Measurements from ENCODE around the gene SETD1A. TPM values are rescaled to one million over a fixed set of nuclear protein-coding genes. Genes with fewer than 3 reads are reported as not detected.
A peak's percentile ranks its signal among the peaks of the same experiment; 100 is the strongest.

Gene SETD1A
- total RNA-seq, 2 experiments from 2014 or later = 40.1 to 41.2 TPM

- peak; percentile 87 to 99 (median 93) for DNase-seq
- Histone ChIP-seq H3K4me3 (ENCODE audit: low read length) (peak overlapping the region; percentile 93), H3K9me3 (ENCODE audit: control insufficient read depth in 1 of 2, insufficient read depth in 1 of 2, low read length in 2 of 2) (no peaks in the 10 kb centered on the region), H3K4me1 (ENCODE audit: insufficient read depth, low read length) (peaks cover 27% of the 10 kb centered on the region), H3K36me3 (ENCODE audit: insufficient read depth, low read length) (peaks cover 2% of the 10 kb centered on the region), H3K27me3 (ENCODE audit: control insufficient read depth in 1 of 2, insufficient read depth in 2 of 2, low read length in 2 of 2) (no peaks in the 10 kb centered on the region), H3K27ac (ENCODE audit: low read depth in 1 of 2, low read length in 2 of 2) (peak overlapping the region; percentile 85 to 98)
- Mint-ChIP-seq H3K27ac (peak overlapping the region; percentile 92), H3K36me3 (ENCODE audit: low read depth) (peaks cover 7% of the 10 kb centered on the region), H3K27me3 (no peaks in the 10 kb centered on the region), H3K4me3 (peak overlapping the region; percentile 99), H3K4me1 (ENCODE audit: low read depth) (peaks cover 19% of the 10 kb centered on the region), H3K9me3 (no peaks in the 10 kb centered on the region)
- ChIA-PET CTCF (interaction anchor here (0.6 to 1.1 kb wide), 2 partner anchors 78 to 108 kb away, joined by 3 to 19 read pairs; no protein-coding TSS in a partner anchor), POLR2A (interaction anchor here (0.9 to 1.3 kb wide), 3 partner anchors 48 to 151 kb away, joined by 3 to 7 read pairs (median 5); partner anchors contain the start of genes ZNF646 and ZNF668)
- intact Hi-C loops (cut with DNase I, micrococcal nuclease) = loop anchor here (1.0 to 10.0 kb wide), 15 partner anchors 26 to 928 kb away; partner anchors contain the start of genes SETD1A (in 2 of the 2), ARMC5 (in 1 of the 2), CFAP119 (in 1 of the 2) and CTF1 (in 1 of the 2)
- TF ChIP-seq, protein P1, sequence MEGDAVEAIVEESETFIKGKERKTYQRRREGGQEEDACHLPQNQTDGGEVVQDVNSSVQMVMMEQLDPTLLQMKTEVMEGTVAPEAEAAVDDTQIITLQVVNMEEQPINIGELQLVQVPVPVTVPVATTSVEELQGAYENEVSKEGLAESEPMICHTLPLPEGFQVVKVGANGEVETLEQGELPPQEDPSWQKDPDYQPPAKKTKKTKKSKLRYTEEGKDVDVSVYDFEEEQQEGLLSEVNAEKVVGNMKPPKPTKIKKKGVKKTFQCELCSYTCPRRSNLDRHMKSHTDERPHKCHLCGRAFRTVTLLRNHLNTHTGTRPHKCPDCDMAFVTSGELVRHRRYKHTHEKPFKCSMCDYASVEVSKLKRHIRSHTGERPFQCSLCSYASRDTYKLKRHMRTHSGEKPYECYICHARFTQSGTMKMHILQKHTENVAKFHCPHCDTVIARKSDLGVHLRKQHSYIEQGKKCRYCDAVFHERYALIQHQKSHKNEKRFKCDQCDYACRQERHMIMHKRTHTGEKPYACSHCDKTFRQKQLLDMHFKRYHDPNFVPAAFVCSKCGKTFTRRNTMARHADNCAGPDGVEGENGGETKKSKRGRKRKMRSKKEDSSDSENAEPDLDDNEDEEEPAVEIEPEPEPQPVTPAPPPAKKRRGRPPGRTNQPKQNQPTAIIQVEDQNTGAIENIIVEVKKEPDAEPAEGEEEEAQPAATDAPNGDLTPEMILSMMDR (IDR thresholded peaks at IDR 0.05) = no peak
- ATAC-seq (ENCODE audit: poor library complexity) = peak; percentile 66
These were observed 34.5 kb upstream of the SETD1A start for GRCh38 chr16:30922960-30923535.

GRCh38 chr16:30923554-30924075 lies 33.9 kb upstream of the SETD1A start, which contains the start of gene FBXL19:
Gene FBXL19 (plus strand): TSS chr16:30923572. CDS start chr16:30925755, 2,183 bp downstream.
- H3K27ac Mint-ChIP-seq = peak within 1 kb of the TSS; percentile 92
- ChIA-PET CTCF (no interaction called here), POLR2A (interaction anchor here (0.9 to 1.3 kb wide), 2 partner anchors 48 to 150 kb away, joined by 3 to 7 read pairs; partner anchors contain the start of genes ZNF646 and ZNF668)
- H3K36me3 Mint-ChIP-seq (ENCODE audit: low read depth) = peaks cover 7% of the 10 kb centered on the region
- intact Hi-C loops (cut with DNase I, micrococcal nuclease) = loop anchor here (1.0 to 10.0 kb wide), 12 partner anchors 27 to 929 kb away; partner anchors contain the start of genes ARMC5 (in 1 of the 2), CFAP119 (in 1 of the 2), CTF1 (in 1 of the 2) and HIRIP3 (in 1 of the 2)
- DNase-seq = peak in 4 of 14 experiments; percentile 16 to 71 (median 28)
- no peaks in the 10 kb centered on the region for H3K9me3 Mint-ChIP-seq
- TF ChIP-seq, protein P1 (IDR thresholded peaks at IDR 0.05) = no peak
- Histone ChIP-seq H3K27me3 (ENCODE audit: control insufficient read depth in 1 of 2, insufficient read depth in 2 of 2, low read length in 2 of 2) (no peaks in the 10 kb centered on the region), H3K27ac (ENCODE audit: low read depth in 1 of 2, low read length in 2 of 2) (peak within 1 kb of the TSS; percentile 85 to 98), H3K4me3 (ENCODE audit: low read length) (peak within 1 kb of the TSS; percentile 93), H3K36me3 (ENCODE audit: insufficient read depth, low read length) (peaks cover 2% of the 10 kb centered on the region), H3K4me1 (ENCODE audit: insufficient read depth, low read length) (peaks cover 27% of the 10 kb centered on the region), H3K9me3 (ENCODE audit: control insufficient read depth in 1 of 2, insufficient read depth in 1 of 2, low read length in 2 of 2) (no peaks in the 10 kb centered on the region)
- peaks cover 19% of the 10 kb centered on the region for H3K4me1 Mint-ChIP-seq (ENCODE audit: low read depth)
- peak within 1 kb of the TSS; percentile 99 for H3K4me3 Mint-ChIP-seq
- H3K27me3 Mint-ChIP-seq = no peaks in the 10 kb centered on the region
- ATAC-seq (ENCODE audit: poor library complexity) = no peak

DNA sequence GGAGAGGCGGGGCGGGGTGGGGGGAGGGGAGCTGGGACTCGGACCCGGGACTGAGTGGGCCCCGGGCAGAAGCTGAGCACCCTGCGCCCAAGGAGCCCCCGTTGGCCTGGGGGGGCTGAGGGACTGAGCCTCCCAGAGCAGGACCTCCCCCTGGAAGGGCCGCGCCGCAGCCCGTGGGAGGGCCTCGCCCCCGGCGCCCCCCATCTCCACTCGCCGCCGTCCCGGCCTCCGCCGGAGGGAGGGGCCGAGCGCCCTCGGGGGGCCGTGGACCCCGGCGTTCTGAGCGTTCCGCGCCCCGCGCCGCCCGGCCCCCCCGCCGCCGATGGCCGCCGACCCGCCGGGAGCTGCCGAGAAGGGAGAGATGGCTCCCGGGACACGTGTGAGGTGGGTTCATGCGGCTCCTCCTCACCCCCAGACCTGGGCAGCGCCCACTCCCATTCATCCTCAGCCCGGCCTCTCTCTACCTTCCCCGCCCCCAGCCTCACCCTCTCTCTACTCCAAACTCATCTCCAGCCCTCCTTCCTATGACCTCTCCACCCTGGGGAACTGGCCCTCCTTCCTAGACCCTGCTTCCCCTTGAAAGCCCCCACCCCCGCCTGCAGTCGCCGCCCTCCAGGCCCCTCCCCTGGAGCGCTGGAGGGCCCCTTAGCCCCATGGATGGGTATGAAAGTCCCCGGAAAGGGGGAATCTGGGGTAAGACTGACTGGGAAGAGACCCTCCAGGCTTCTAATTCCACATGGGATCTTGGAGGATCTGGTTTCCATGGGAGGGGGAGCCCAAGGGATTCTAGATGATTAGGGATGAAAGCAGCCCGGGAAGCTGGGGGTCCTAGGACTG lies 33.3 kb upstream of the SETD1A start:
- peaks cover 2% of the 10 kb centered on the region for H3K36me3 ChIP-seq (ENCODE audit: insufficient read depth, low read length)
- Mint-ChIP-seq H3K4me3 (peak overlapping the region; percentile 84), H3K27ac (peak overlapping the region; percentile 58), H3K36me3 (ENCODE audit: low read depth) (peaks cover 7% of the 10 kb centered on the region), H3K27me3 (no peaks in the 10 kb centered on the region), H3K4me1 (ENCODE audit: low read depth) (peaks cover 19% of the 10 kb centered on the region), H3K9me3 (no peaks in the 10 kb centered on the region)
- intact Hi-C loops (cut with DNase I, micrococcal nuclease) = loop anchor here (2.0 to 10.0 kb wide), 5 partner anchors 107 to 929 kb away; partner anchors contain the start of genes HIRIP3 (in 1 of the 2), INO80E (in 1 of the 2), MYL11 (in 1 of the 2) and PHKG2 (in 1 of the 2)
- H3K4me1 ChIP-seq (ENCODE audit: insufficient read depth, low read length) = peaks cover 27% of the 10 kb centered on the region
- POLR2A ChIA-PET = interaction anchor here (0.8 to 1.3 kb wide), 3 partner anchors 22 to 150 kb away, joined by 3 to 7 read pairs (median 3); partner anchors contain the start of genes ZNF646 and ZNF668
- CTCF ChIA-PET = interaction anchor here (1.0 to 2.1 kb wide), 2 partner anchors 17 to 111 kb away, joined by 4 to 10 read pairs; no protein-coding TSS in a partner anchor
- peak overlapping the region; percentile 93 for H3K4me3 ChIP-seq (ENCODE audit: low read length)
- peak overlapping the region; percentile 19 to 22 for H3K27ac ChIP-seq (ENCODE audit: low read depth in 1 of 2, low read length in 2 of 2)
- TF ChIP-seq, protein P1 (IDR thresholded peaks at IDR 0.05) = no peak
- peak in 3 of 14 experiments; percentile 28 to 66 (median 37) for DNase-seq
- no peak for ATAC-seq (ENCODE audit: poor library complexity)
- H3K9me3 ChIP-seq (ENCODE audit: control insufficient read depth in 1 of 2, insufficient read depth in 1 of 2, low read length in 2 of 2) = no peaks in the 10 kb centered on the region
- no peaks in the 10 kb centered on the region for H3K27me3 ChIP-seq (ENCODE audit: control insufficient read depth in 1 of 2, insufficient read depth in 2 of 2, low read length in 2 of 2)

Data from CD4-positive, alpha-beta T cell (primary cell).